Superior temporal gyrus (tissue), 1 donor: ENCODE results near the gene NTRK2.
"Not testable (repeated sequence)": the region's sequence is repeated elsewhere in the genome, so short reads cannot be mapped to it uniquely, and the experiment has no call there.

Experiments used
- DNase-seq: peaks from one replicate; pipeline ENCODE4 v3.0.0-alpha.2; 2016; ENCODE audit errors: extremely low spot score

NTRK2 gene

DNA sequence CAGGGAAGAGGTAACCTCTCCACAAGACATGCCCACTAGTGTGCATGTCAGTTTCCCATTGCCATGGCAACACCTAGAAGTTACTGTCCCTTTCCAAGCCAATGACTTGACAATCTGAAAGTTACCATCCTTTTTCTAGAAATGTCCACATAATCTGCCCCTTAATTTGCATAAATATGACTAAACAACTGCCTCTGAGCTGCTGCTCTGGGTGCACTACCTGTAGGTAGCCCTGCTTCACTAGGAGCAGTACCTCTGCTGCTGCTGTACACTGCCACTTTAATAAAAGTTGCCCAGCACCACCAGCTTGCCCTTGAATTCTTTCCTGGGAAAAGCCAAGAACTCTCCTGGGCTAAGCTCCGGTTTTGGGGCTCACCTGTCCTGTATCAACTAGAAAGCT, 392.4 kb downstream of the NTRK2 start:
- DNase-seq: no peak

- no peak for DNase-seq
These were observed 393.0 kb downstream of the NTRK2 start for GRCh38 chr9:85062385-85063022.

DNA sequence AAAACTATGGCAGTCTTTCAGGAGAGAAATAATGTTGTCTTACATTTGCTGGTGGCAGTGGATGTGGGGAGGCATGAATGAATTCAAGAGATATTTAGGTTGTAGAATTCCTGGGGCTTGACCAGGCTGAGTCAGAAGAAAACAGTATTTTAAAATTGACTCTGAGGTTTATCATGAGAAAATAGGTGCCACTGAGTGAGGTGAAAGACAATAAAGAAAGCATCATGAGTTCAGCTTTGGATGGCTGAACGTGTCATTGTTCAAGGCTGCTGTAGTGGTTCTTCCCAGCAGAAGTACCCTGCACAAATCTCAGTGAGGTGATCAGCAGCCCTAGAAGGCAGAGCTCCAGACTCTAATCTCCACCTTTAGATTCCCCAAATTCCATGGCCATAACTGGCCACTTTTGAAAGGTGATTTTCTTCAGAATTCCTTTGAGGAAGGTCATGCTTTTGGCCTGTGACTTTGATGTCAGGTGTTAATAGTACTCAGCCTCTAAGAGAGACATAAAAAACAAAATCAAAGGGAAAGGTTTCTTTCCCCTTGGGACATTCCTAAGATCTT, 395.4 kb downstream of the NTRK2 start:
- no peak for DNase-seq

GRCh38 chr9:85067792-85068191, 398.3 kb downstream of the NTRK2 start:
- DNase-seq: no peak

GRCh38 chr9:85069421-85069820, 399.9 kb downstream of the NTRK2 start:
- not testable (repeated sequence) for DNase-seq
